ENCODE measurements around the gene ANO2.

ANO2 gene

GRCh38 chr12:5723711-5724252 is 221.3 kb downstream of the ANO2 start:
- no peak for DNase-seq (ENCODE audit: low spot score)

- no peak for DNase-seq (ENCODE audit: low spot score)
Observed at GRCh38 chr12:5723071-5723470, 222.0 kb downstream of the ANO2 start.

- DNase-seq (ENCODE audit: low spot score) = no peak
Observed at GRCh38 chr12:5720381-5721005, 224.6 kb downstream of the ANO2 start.

GRCh38 chr12:5718680-5719079 is 226.4 kb downstream of the ANO2 start:
- no peak for DNase-seq (ENCODE audit: low spot score)

GRCh38 chr12:5718073-5718472 is 227.0 kb downstream of the ANO2 start:
- no peak for DNase-seq (ENCODE audit: low spot score)

GRCh38 chr12:5716976-5717375 is 228.1 kb downstream of the ANO2 start:
- no peak for DNase-seq (ENCODE audit: low spot score)

- DNase-seq (ENCODE audit: low spot score) = no peak
Observed at GRCh38 chr12:5716201-5716600, 228.9 kb downstream of the ANO2 start.

GRCh38 chr12:5715021-5715420 is 230.0 kb downstream of the ANO2 start:
- no peak for DNase-seq (ENCODE audit: low spot score)

- no peak for DNase-seq (ENCODE audit: low spot score)
Observed at GRCh38 chr12:5713599-5714081, 231.4 kb downstream of the ANO2 start.

- no peak for DNase-seq (ENCODE audit: low spot score)
Observed at GRCh38 chr12:5710260-5710878, 234.7 kb downstream of the ANO2 start.

GRCh38 chr12:5708371-5708770 is 236.7 kb downstream of the ANO2 start:
- DNase-seq (ENCODE audit: low spot score) = no peak

- DNase-seq (ENCODE audit: low spot score) = no peak
Observed at GRCh38 chr12:5706247-5706646, 238.8 kb downstream of the ANO2 start.

GRCh38 chr12:5705791-5706190 is 239.3 kb downstream of the ANO2 start:
- DNase-seq (ENCODE audit: low spot score) = no peak

- no peak for DNase-seq (ENCODE audit: low spot score)
Observed at GRCh38 chr12:5694759-5695409, 250.2 kb downstream of the ANO2 start.

- no peak for DNase-seq (ENCODE audit: low spot score)
Observed at GRCh38 chr12:5692850-5693249, 252.2 kb downstream of the ANO2 start.

- DNase-seq (ENCODE audit: low spot score) = no peak
Observed at GRCh38 chr12:5691943-5692342, 253.1 kb downstream of the ANO2 start.

- no peak for DNase-seq (ENCODE audit: low spot score)
Observed at GRCh38 chr12:5690240-5690639, 254.8 kb downstream of the ANO2 start.

- DNase-seq (ENCODE audit: low spot score) = no peak
Observed at GRCh38 chr12:5689773-5690172, 255.3 kb downstream of the ANO2 start.

GRCh38 chr12:5688226-5688625 is 256.8 kb downstream of the ANO2 start:
- no peak for DNase-seq (ENCODE audit: low spot score)

- DNase-seq (ENCODE audit: low spot score) = no peak
Observed at GRCh38 chr12:5685935-5686334, 259.1 kb downstream of the ANO2 start.

- no peak for DNase-seq (ENCODE audit: low spot score)
Observed at GRCh38 chr12:5684989-5685388, 260.1 kb downstream of the ANO2 start.

- no peak for DNase-seq (ENCODE audit: low spot score)
Observed at GRCh38 chr12:5682581-5682980, 262.5 kb downstream of the ANO2 start.

- no peak for DNase-seq (ENCODE audit: low spot score)
Observed at GRCh38 chr12:5678176-5678575, 266.9 kb downstream of the ANO2 start.
